Mucosa of descending colon (tissue), 3 donors: ENCODE measurements around the gene DNAJC21. TPM values are rescaled to one million over a fixed set of nuclear protein-coding genes. Genes with fewer than 3 reads are reported as not detected.

Experiments used
- ATAC-seq: fragments of 200-7000 bp; cut with Tn5 transposase; one replicate; pipeline ENCODE4 v1.9.1; 2020; ENCODE audit warnings: mild to moderate bottlenecking, moderate library complexity
- DNase-seq, 3 donors: peaks; one replicate each; pipeline ENCODE4 v3.0.0-alpha.2; 2020
- H3K36me3 ChIP-seq: fragments of 200-600 bp; one replicate; pipeline ENCODE4 v1.8.0; 2021; ENCODE audit warnings: low read depth, mild to moderate bottlenecking
- H3K4me1 ChIP-seq: fragments of 200-600 bp; one replicate; pipeline ENCODE4 v1.8.0; 2021; ENCODE audit warnings: low read depth, mild to moderate bottlenecking
- H3K4me3 ChIP-seq: fragments of 200-600 bp; one replicate; pipeline ENCODE4 v1.8.0; 2021; ENCODE audit warnings: mild to moderate bottlenecking
- H3K9me3 ChIP-seq: fragments of 200-600 bp; one replicate; pipeline ENCODE4 v1.8.0; 2021; ENCODE audit warnings: mild to moderate bottlenecking
- CTCF ChIP-seq: fragments of 200-600 bp; IDR thresholded peaks from one replicate; pipeline ENCODE4 v1.8.0; 2022; ENCODE audit warnings: antibody characterized with exemption, mild to moderate bottlenecking
- intact Hi-C, 2 donors: fragments of 100-400 bp; cut with DNase I in 1 of 2; cut with micrococcal nuclease in 1 of 2; formaldehyde crosslinking; loops; one replicate each; pipeline versions ENCODE4 v1.11.0 to v1.11.1; 2022; cut with DNase I, micrococcal nuclease
- total RNA-seq, 3 donors: library from RNA; stranded (reverse); fragmentation: NEBNext Ultra II Directional in 2 of 3; extraction: Animal tissue kit (Norgen Biotek cat#: 25700) in 2 of 3; gene quantifications; one replicate each; pipeline versions ENCODE4 v1.2.1 to v1.2.4, GENCODE V29; 2021 to 2023
- donor health status: DM: no; HTN: no; CAD: no; lungs with moderate emphysema.
- donor health status: DM: no; HTN: no; CAD: no.
- donor health status: DM: no; HTN: yes; CAD: no.

The DNAJC21 gene
- total RNA-seq, 3 donors from 2014 or later = 37.1 to 53.6 (median 40.1) TPM

GRCh38 chr5:34929720-34930461, 532 bp downstream of the DNAJC21 start:
- no peaks in the 10 kb centered on the region for H3K9me3 ChIP-seq
- peak overlapping the region; percentile 58 for H3K4me3 ChIP-seq
- H3K4me1 ChIP-seq = peaks cover 14% of the 10 kb centered on the region
- intact Hi-C loops = no loop called here
- no peak for TF ChIP-seq CTCF
- peak; percentile 90 to 94 (median 92) for DNase-seq
- peak; percentile 80 for ATAC-seq
- H3K36me3 ChIP-seq = no peaks in the 10 kb centered on the region

- Histone ChIP-seq H3K9me3 (no peaks in the 10 kb centered on the region), H3K4me1 (peaks cover 14% of the 10 kb centered on the region), H3K4me3 (peak overlapping the region; percentile 58), H3K36me3 (no peaks in the 10 kb centered on the region)
- intact Hi-C loops = no loop called here
- ATAC-seq = no peak
- DNase-seq = no peak
- TF ChIP-seq CTCF = no peak
These were observed 1.1 kb downstream of the DNAJC21 start for GRCh38 chr5:34930462-34930844.

DNA sequence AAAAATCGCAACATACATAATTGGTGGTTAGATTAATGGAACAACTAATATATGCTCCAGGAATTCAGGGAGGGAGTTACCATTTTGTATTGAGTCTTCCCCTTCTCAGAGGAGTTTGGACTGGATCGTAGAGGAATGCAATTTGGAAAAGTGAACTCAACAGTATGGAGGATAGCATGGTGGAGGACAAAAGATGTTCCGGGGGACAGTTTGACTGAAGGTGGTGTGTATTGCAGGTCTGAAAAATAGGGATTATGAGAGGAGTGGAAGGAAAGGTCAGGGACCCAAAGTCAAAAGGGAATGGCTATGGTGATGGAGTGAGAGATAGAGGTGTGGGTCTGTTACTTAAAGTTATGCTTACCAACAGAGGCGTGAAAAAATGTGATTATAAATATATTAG, 1.5 kb downstream of the DNAJC21 start:
- Histone ChIP-seq H3K9me3 (no peaks in the 10 kb centered on the region), H3K4me3 (no peak overlapping the region), H3K36me3 (no peaks in the 10 kb centered on the region), H3K4me1 (peaks cover 14% of the 10 kb centered on the region)
- TF ChIP-seq CTCF = no peak
- intact Hi-C loops = no loop called here
- ATAC-seq (no peak), DNase-seq (no peak)

DNA sequence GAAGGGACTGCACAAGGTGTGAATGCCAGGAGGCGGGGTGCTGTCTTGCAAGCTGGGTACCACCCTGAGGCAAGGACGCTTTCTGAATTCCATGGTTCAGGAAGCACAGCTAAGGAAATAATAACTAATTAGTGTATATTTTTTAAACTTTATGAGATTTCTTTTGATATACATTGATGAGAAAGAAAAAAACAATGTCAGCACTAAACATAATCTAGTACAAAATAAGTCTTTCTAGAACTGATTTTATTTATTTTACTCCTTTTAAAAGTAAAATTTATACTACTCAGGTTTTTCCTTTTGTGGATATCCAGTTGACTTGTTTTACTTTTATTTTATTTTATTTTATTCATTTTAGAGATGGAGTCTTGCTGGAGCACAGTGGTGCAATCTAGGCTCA, 3.6 kb downstream of the DNAJC21 start:
- Histone ChIP-seq H3K4me1 (peaks cover 14% of the 10 kb centered on the region), H3K4me3 (no peak overlapping the region), H3K9me3 (no peaks in the 10 kb centered on the region), H3K36me3 (no peaks in the 10 kb centered on the region)
- no peak for DNase-seq
- ATAC-seq = no peak
- no peak for TF ChIP-seq CTCF
- intact Hi-C loops = no loop called here

DNA sequence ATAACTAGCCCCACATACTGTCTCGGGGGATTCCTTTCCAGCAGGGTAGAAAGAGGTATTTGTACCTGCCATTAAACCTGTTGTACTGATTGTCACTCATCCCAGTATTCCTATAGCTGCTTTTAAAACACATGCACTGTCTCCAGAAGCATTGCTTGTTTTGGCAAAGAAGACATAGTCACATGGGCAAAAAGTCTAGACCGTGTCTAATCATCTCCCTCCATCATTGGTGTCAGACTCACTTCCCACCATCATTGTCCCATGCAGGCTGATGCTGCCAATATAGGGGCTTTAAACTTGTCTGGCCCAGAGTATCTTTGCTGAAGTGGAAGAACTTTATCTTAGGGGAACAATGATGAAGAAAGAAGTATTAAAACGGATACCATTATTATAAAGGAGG, 12.6 kb downstream of the DNAJC21 start:
- Histone ChIP-seq H3K9me3 (no peaks in the 10 kb centered on the region), H3K4me3 (no peak overlapping the region), H3K36me3 (peaks cover 6% of the 10 kb centered on the region), H3K4me1 (no peaks in the 10 kb centered on the region)
- no peak for ATAC-seq
- TF ChIP-seq CTCF = no peak
- no peak for DNase-seq
- intact Hi-C loops = no loop called here
